ENCODE results near the gene P2RY14.

P2RY14 gene

GRCh38 chr3:151278230-151278629 is at the start of gene P2RY14:
P2RY14 (minus strand) TSS chr3:151278542; CDS start chr3:151214316, 64,226 bp downstream.
- no peaks in the 10 kb centered on the region for H3K9me3 ChIP-seq (ENCODE audit: control insufficient read depth, insufficient read depth, low read length)
- no peak within 1 kb of the TSS for H3K9ac ChIP-seq (ENCODE audit: low read depth, low read length)
- 0 out of 2 replicates have a peak, but pooled peaks cover 6% of the 10 kb centered on the region for H3K4me1 ChIP-seq (ENCODE audit: insufficient read depth, low read length)
- no peaks in the 10 kb centered on the region; the same call in 1 of the 2 replicates for H3K36me3 ChIP-seq (ENCODE audit: insufficient read depth, low read length)

- Histone ChIP-seq H3K9me3 (ENCODE audit: control insufficient read depth, insufficient read depth, low read length) (no peaks in the 10 kb centered on the region), H3K4me1 (ENCODE audit: insufficient read depth, low read length) (no peaks in the 10 kb centered on the region), H3K9ac (ENCODE audit: low read depth, low read length) (no peak overlapping the region), H3K36me3 (ENCODE audit: insufficient read depth, low read length) (no peaks in the 10 kb centered on the region)
Observed at GRCh38 chr3:151327571-151328198, 49.3 kb upstream of the P2RY14 start.

GRCh38 chr3:151322511-151322910 is 44.2 kb upstream of the P2RY14 start:
- Histone ChIP-seq H3K9ac (ENCODE audit: low read depth, low read length) (no peak overlapping the region), H3K9me3 (ENCODE audit: control insufficient read depth, insufficient read depth, low read length) (no peaks in the 10 kb centered on the region), H3K4me1 (ENCODE audit: insufficient read depth, low read length) (no peaks in the 10 kb centered on the region; the same call in 1 of the 2 replicates), H3K36me3 (ENCODE audit: insufficient read depth, low read length) (no peaks in the 10 kb centered on the region)

DNA sequence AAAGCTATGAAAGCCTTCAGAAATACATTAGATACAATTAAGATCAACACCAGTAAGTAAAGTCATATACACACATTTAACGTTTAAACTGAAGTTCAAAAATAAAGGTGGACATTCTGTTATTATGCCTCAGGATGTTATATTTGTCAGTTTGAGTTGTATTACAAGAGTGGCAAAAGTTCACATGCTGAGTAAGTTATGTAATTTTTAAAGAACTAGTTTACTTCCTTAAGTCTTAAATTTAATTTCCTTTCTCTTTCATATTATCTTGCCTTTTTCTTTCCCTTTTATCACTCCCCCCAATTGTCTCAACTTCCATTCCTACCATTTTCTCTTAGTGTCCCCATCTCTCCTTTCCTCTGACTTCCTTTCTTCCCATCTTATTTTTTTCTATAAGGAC is 43.2 kb upstream of the P2RY14 start:
- Histone ChIP-seq H3K4me1 (ENCODE audit: insufficient read depth, low read length) (peaks cover 3% of the 10 kb centered on the region), H3K36me3 (ENCODE audit: insufficient read depth, low read length) (no peaks in the 10 kb centered on the region), H3K9me3 (ENCODE audit: control insufficient read depth, insufficient read depth, low read length) (no peaks in the 10 kb centered on the region), H3K9ac (ENCODE audit: low read depth, low read length) (no peak overlapping the region)

GRCh38 chr3:151320131-151320530 is 41.8 kb upstream of the P2RY14 start:
- no peaks in the 10 kb centered on the region for H3K36me3 ChIP-seq (ENCODE audit: insufficient read depth, low read length)
- H3K9ac ChIP-seq (ENCODE audit: low read depth, low read length), result no peak overlapping the region
- peaks cover 7% of the 10 kb centered on the region for H3K4me1 ChIP-seq (ENCODE audit: insufficient read depth, low read length)
- no peaks in the 10 kb centered on the region for H3K9me3 ChIP-seq (ENCODE audit: control insufficient read depth, insufficient read depth, low read length)

DNA sequence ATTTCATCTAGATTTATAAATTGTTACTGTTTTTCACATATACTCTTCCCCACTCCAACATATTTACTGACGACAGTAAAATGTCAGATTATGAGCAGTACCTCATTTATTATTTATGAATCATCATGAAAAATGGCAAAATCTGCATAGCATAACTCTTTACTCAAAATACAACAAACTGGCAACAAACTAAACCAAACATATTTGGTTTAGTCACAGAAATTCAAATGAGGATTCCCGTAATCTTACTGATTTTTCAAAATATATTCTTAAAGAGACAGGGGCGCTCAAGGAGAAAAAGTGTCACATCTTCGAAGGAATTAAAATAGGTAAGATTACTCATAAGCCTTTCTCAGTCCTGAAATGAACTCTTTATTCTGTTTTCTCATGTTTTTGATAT is 41.3 kb upstream of the P2RY14 start:
- Histone ChIP-seq H3K9me3 (ENCODE audit: control insufficient read depth, insufficient read depth, low read length) (no peaks in the 10 kb centered on the region), H3K4me1 (ENCODE audit: insufficient read depth, low read length) (peaks cover 11% of the 10 kb centered on the region), H3K9ac (ENCODE audit: low read depth, low read length) (no peak overlapping the region), H3K36me3 (ENCODE audit: insufficient read depth, low read length) (no peaks in the 10 kb centered on the region)

- Histone ChIP-seq H3K4me1 (ENCODE audit: insufficient read depth, low read length) (peaks cover 11% of the 10 kb centered on the region), H3K9ac (ENCODE audit: low read depth, low read length) (no peak overlapping the region), H3K9me3 (ENCODE audit: control insufficient read depth, insufficient read depth, low read length) (no peaks in the 10 kb centered on the region), H3K36me3 (ENCODE audit: insufficient read depth, low read length) (no peaks in the 10 kb centered on the region)
Observed at GRCh38 chr3:151318991-151319390, 40.6 kb upstream of the P2RY14 start.

GRCh38 chr3:151318313-151318712 is 40.0 kb upstream of the P2RY14 start:
- Histone ChIP-seq H3K9ac (ENCODE audit: low read depth, low read length) (no peak overlapping the region), H3K36me3 (ENCODE audit: insufficient read depth, low read length) (no peaks in the 10 kb centered on the region), H3K4me1 (ENCODE audit: insufficient read depth, low read length) (peaks cover 11% of the 10 kb centered on the region), H3K9me3 (ENCODE audit: control insufficient read depth, insufficient read depth, low read length) (no peaks in the 10 kb centered on the region)

DNA sequence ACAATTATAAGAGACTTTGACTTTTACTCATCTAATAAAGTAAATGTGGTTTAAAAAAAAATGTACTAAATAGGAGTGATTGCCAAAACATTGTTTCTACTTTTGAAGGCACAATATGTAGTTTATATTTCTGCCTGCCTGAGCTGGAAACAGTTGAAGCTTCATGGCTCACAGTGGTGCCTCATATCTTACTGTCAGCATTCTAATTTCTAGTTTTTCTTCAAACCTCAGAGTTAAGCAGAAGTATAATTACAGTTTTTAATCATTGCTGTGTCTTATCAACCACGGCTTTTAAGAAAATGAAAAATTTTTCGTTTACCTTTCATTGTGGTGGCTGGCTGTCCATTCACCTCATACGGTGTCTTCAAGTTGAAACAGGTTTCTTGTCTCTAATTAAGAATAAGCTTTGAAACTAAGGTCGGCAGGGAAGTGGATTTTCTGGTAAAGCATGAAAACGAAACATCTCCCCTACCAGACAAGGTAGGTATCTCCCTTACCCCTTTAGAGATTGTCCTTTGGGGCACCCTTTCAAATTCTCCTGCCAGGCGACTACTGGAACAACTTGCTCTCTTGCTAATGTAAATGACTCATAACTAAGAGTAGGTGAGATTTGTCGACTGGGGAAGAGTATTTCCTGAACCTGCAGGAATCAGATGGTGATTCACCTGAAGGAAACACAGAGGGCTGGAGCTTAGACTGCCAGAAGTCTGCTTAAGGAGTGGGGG is 38.1 kb upstream of the P2RY14 start, which contains the start of gene GPR87:
GPR87 (minus strand) TSS at position 554 of the 725 bp plus-strand sequence. CDS start 16,720 bp downstream, outside the sequence.
- Histone ChIP-seq H3K36me3 (ENCODE audit: insufficient read depth, low read length) (no peaks in the 10 kb centered on the region), H3K4me1 (ENCODE audit: insufficient read depth, low read length) (peaks cover 11% of the 10 kb centered on the region), H3K9ac (ENCODE audit: low read depth, low read length) (no peak within 1 kb of the TSS), H3K9me3 (ENCODE audit: control insufficient read depth, insufficient read depth, low read length) (no peaks in the 10 kb centered on the region)

DNA sequence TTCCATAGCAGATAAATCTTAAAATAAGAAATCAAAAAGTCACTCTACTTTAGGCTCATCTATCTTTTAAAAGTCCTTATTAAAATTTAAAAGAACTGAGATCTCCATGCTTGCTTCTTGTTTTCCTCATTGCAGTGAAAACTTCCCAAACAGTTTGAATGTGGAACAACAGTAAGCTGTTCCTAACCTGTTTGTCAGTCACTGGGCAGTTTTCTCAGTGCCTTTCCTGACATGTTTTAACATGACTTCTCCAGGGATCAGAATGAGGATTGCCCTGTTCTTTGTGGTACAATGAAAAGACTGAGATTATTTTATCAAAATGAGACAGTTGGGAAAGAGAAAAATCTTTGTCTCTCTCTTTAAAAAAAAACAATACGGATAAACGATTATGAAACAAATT is 37.5 kb upstream of the P2RY14 start:
- Histone ChIP-seq H3K9ac (ENCODE audit: low read depth, low read length) (no peak overlapping the region), H3K9me3 (ENCODE audit: control insufficient read depth, insufficient read depth, low read length) (no peaks in the 10 kb centered on the region), H3K4me1 (ENCODE audit: insufficient read depth, low read length) (peaks cover 11% of the 10 kb centered on the region), H3K36me3 (ENCODE audit: insufficient read depth, low read length) (no peaks in the 10 kb centered on the region)

- peaks cover 11% of the 10 kb centered on the region for H3K4me1 ChIP-seq (ENCODE audit: insufficient read depth, low read length)
- no peaks in the 10 kb centered on the region for H3K9me3 ChIP-seq (ENCODE audit: control insufficient read depth, insufficient read depth, low read length)
- no peak overlapping the region for H3K9ac ChIP-seq (ENCODE audit: low read depth, low read length)
- H3K36me3 ChIP-seq (ENCODE audit: insufficient read depth, low read length), result no peaks in the 10 kb centered on the region
Observed at GRCh38 chr3:151315136-151315535, 36.8 kb upstream of the P2RY14 start.

DNA sequence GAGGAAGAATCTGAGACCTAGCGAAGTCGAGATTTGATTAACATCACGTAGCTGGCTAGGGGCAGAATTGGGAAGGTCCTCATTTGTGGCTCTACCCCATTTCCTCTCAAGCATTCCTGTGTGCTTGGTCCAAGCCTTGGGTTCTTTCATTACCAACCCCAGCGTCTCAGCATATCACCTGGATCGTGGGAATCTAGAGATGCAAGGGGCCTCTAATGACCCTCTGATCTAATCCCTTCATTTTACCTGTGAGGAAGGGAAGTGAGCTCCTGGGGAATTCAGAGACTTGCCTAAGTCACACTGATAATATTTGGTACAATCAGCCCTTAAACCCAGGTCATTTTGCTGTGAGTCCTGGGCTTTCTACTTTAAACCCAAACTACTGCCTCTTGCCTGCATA is 36.3 kb upstream of the P2RY14 start:
- Histone ChIP-seq H3K9ac (ENCODE audit: low read depth, low read length) (no peak overlapping the region), H3K4me1 (ENCODE audit: insufficient read depth, low read length) (peaks cover 11% of the 10 kb centered on the region), H3K9me3 (ENCODE audit: control insufficient read depth, insufficient read depth, low read length) (no peaks in the 10 kb centered on the region), H3K36me3 (ENCODE audit: insufficient read depth, low read length) (no peaks in the 10 kb centered on the region)

DNA sequence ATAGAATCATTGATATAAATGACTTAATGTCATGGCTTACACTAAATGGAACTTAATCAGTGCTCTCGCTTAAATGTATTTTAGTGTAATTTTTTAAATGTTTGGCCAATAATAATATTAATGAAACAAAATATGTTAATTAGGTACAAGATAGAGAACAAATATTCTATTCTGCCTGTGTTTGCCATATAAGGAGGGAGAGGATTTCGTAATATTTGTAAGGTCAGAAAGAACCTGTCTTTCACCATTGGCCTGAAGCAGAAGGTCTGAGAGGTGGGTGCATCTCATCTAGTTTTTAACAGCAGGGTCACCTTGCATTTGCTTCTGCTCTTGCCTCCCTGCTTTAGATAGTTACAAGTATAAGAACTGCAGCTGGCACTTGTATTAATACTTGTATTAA is 35.8 kb upstream of the P2RY14 start:
- H3K36me3 ChIP-seq (ENCODE audit: insufficient read depth, low read length), result no peaks in the 10 kb centered on the region
- no peaks in the 10 kb centered on the region for H3K9me3 ChIP-seq (ENCODE audit: control insufficient read depth, insufficient read depth, low read length)
- H3K4me1 ChIP-seq (ENCODE audit: insufficient read depth, low read length), result peaks cover 11% of the 10 kb centered on the region
- H3K9ac ChIP-seq (ENCODE audit: low read depth, low read length), result no peak overlapping the region

GRCh38 chr3:151312972-151313371 is 34.6 kb upstream of the P2RY14 start:
- Histone ChIP-seq H3K36me3 (ENCODE audit: insufficient read depth, low read length) (no peaks in the 10 kb centered on the region), H3K9me3 (ENCODE audit: control insufficient read depth, insufficient read depth, low read length) (no peaks in the 10 kb centered on the region)

DNA sequence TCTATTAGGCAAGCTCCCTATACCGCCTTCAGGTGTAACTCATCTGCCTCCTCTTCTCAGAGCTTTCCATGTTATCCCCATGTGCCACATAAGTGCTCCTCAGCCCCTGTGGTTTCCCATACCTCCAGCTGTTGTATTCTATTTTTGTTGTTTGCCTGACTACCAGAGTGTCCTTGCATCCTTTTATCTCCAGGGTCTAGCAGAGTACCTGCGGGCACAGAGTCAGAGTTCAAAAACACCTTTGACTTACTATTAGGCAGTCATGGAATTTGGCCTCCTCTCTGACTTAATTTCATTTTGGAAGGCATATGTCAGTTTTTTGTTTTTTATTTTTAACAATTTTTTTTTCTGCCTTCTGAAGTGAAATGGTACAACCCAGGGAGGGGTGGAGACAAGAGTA is 31.2 kb upstream of the P2RY14 start:
- H3K4me1 ChIP-seq (ENCODE audit: insufficient read depth, low read length), result peaks cover 25% of the 10 kb centered on the region

More at GRCh38 chr3:151312972-151313371, 34.6 kb upstream of the P2RY14 start:
- H3K9ac ChIP-seq (ENCODE audit: low read depth, low read length), result no peak overlapping the region
- H3K4me1 ChIP-seq (ENCODE audit: insufficient read depth, low read length), result peaks cover 11% of the 10 kb centered on the region

More for the DNA sequence above, 31.2 kb upstream of the P2RY14 start:
- no peaks in the 10 kb centered on the region for H3K36me3 ChIP-seq (ENCODE audit: insufficient read depth, low read length)
- no peaks in the 10 kb centered on the region for H3K9me3 ChIP-seq (ENCODE audit: control insufficient read depth, insufficient read depth, low read length)
- no peak overlapping the region for H3K9ac ChIP-seq (ENCODE audit: low read depth, low read length)

Measured in ES-I3 (cell line).